Kidney (tissue), 14 donors: ENCODE results near the gene FGF6. TPM values are rescaled to one million over a fixed set of nuclear protein-coding genes. Genes with fewer than 3 reads are reported as not detected.

Experiments
- DNase-seq, 5 donors: peaks; one replicate each; pipeline ENCODE4 v3.0.0-alpha.2; 2013 to 2020
- FAIRE-seq: peaks from 2 replicates; lab custom pipeline; 2012; peaks lifted over from hg19 to GRCh38; lab: Jason Lieb, UNC
- H3K27ac ChIP-seq, 2 donors: one replicate each; pipeline ENCODE4 v1.7.0; 2013; ENCODE audit warnings: low read depth in 2 of 2, low read length in 2 of 2, inconsistent platforms in 1 of 2
- H3K27me3 ChIP-seq: one replicate; pipeline ENCODE4 v1.7.1; 2013; ENCODE audit warnings: low read length, inconsistent platforms; ENCODE audit not compliant: control insufficient read depth, insufficient read depth
- H3K36me3 ChIP-seq, 3 donors: one replicate each; pipeline versions ENCODE4 v1.7.0 to v1.7.1; 2013; ENCODE audit warnings: low read length in 3 of 3, control low read depth in 1 of 3, inconsistent platforms in 1 of 3; ENCODE audit not compliant: insufficient read depth in 3 of 3, control insufficient read depth in 2 of 3
- H3K4me1 ChIP-seq, 3 donors: one replicate each; pipeline versions ENCODE4 v1.7.0 to v1.7.1; 2013; ENCODE audit warnings: low read length in 3 of 3, inconsistent platforms in 1 of 3, low read depth in 1 of 3; ENCODE audit not compliant: control insufficient read depth in 2 of 3, insufficient read depth in 2 of 3
- H3K4me3 ChIP-seq, 3 donors: one replicate each; pipeline versions ENCODE4 v1.7.0 to v1.8.1; 2013; ENCODE audit warnings: low read length in 3 of 3, control low read depth in 1 of 3, inconsistent platforms in 1 of 3
- H3K9ac ChIP-seq, 3 donors: one replicate each; pipeline versions ENCODE4 v1.7.0 to v1.7.1; 2013; ENCODE audit warnings: low read length in 3 of 3, control low read depth in 1 of 3, inconsistent platforms in 1 of 3
- H3K9me3 ChIP-seq, 3 donors: one replicate each; pipeline versions ENCODE4 v1.7.0 to v1.7.1; 2013; ENCODE audit warnings: low read length in 3 of 3, control low read depth in 1 of 3, inconsistent platforms in 1 of 3; ENCODE audit not compliant: control insufficient read depth in 2 of 3, insufficient read depth in 1 of 3
- intact Hi-C: fragments of 100-400 bp; cut with DNase I; formaldehyde crosslinking; loops from one replicate; pipeline ENCODE4 v1.11.1; 2022
- polyA plus RNA-seq: library from polyadenylated mRNA; stranded (reverse); fragments of 350-450 nt; fragmentation: Illumina TruSeq; extraction: RNeasy Lipid Tissue Mini Kit (QIAGEN cat#74804); gene quantifications from one replicate; pipeline ENCODE4 v1.2.3, GENCODE V29; 2014; ENCODE audit warnings: low read depth, low replicate concordance; ENCODE audit not compliant: insufficient read depth
- total RNA-seq: library from RNA; stranded (reverse); fragmentation: NEBNext Ultra II Directional; extraction: Animal tissue kit (Norgen Biotek cat#: 25700); gene quantifications from one replicate; pipeline ENCODE4 v1.2.1, GENCODE V29; 2021
- TF ChIP-seq, protein P1 (sequence below): IDR thresholded peaks from 3 replicates; pipeline ENCODE4 v1.5.1; 2012; ENCODE audit warnings: mild to moderate bottlenecking, moderate library complexity, borderline replicate concordance; ENCODE audit not compliant: insufficient read depth; ENCODE audit errors: extremely low read depth
- donor health status: control.
- donor health status: control.
- donor health status: control.
- donor health status: control.
- donor health status: control.
- donor health status: DM: yes; HTN: yes; CAD: no.
- donor health status: Normal renal cell carcinoma (clear cell type).

Gene FGF6
- total and polyA plus RNA-seq, 2 donors from 2014 or later = not detected

DNA sequence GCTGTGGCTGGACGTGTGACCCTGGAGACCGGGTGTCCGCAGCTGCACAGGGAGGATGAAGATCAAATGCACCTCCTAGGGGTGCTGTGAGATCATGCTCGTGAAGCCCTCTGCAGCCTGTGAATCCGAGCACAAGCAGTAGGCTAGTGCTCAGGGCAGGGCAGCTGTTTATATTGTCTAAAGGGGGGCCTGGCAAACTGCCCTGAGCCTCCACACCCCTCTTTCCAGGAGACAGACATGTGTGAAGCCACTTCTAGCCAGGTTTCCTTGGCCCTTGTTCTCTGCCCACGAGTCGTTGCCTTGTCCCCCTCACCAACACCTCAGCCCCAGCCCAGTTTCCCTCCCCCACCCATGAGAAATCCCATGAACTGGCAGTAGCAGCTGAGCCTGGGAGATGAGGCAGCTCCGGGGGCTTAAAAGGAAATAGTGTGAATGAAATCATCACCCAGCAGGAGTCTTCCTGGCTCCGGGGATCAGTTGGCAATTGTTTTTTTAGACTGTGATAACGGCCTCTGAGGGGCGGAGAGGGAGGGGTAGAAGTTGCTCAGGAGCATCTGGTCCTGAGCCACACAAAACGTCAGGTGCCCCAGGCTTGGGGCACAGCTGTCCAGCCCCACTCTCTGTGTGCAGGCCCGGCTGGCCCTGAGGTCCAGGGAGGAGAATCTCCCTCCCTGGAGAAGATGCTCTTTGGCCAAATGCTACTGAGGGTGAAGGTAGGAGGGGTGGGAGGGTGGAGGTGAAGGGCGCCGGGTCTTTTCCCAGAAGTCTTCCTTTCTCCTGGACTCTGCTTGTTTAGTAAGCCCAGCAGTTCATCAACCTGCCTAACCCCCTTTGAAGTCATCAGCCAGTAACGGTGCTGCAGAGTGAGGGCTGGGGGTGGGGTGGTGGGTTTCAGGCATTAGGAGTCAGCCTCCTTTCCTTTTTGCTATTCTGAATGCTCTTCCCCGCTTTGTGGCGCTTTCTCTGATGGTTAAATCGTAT is 4.0 kb downstream of the FGF6 start:
- DNase-seq (peak in 3 of 5 donors; percentile 11 to 28 (median 22)), FAIRE-seq (no peak)
- TF ChIP-seq, protein P1, sequence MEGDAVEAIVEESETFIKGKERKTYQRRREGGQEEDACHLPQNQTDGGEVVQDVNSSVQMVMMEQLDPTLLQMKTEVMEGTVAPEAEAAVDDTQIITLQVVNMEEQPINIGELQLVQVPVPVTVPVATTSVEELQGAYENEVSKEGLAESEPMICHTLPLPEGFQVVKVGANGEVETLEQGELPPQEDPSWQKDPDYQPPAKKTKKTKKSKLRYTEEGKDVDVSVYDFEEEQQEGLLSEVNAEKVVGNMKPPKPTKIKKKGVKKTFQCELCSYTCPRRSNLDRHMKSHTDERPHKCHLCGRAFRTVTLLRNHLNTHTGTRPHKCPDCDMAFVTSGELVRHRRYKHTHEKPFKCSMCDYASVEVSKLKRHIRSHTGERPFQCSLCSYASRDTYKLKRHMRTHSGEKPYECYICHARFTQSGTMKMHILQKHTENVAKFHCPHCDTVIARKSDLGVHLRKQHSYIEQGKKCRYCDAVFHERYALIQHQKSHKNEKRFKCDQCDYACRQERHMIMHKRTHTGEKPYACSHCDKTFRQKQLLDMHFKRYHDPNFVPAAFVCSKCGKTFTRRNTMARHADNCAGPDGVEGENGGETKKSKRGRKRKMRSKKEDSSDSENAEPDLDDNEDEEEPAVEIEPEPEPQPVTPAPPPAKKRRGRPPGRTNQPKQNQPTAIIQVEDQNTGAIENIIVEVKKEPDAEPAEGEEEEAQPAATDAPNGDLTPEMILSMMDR = no peak
- Histone ChIP-seq H3K9me3 (no peaks in the 10 kb centered on the region), H3K36me3 (no peaks in the 10 kb centered on the region), H3K9ac (no peak overlapping the region), H3K27me3 (no peaks in the 10 kb centered on the region), H3K4me1 (no peaks in the 10 kb centered on the region), H3K4me3 (no peak overlapping the region), H3K27ac (no peak overlapping the region)
- intact Hi-C loops = no loop called here

GRCh38 chr12:4440187-4440941 is 5.3 kb downstream of the FGF6 start:
- TF ChIP-seq, protein P1 = no peak
- Histone ChIP-seq H3K4me1 (no peaks in the 10 kb centered on the region), H3K27ac (no peak overlapping the region), H3K9ac (no peak overlapping the region), H3K9me3 (no peaks in the 10 kb centered on the region), H3K4me3 (no peak overlapping the region), H3K36me3 (no peaks in the 10 kb centered on the region), H3K27me3 (no peaks in the 10 kb centered on the region)
- no peak for DNase-seq
- intact Hi-C loops = no loop called here
- no peak for FAIRE-seq

- H3K27me3 ChIP-seq = no peaks in the 10 kb centered on the region
- intact Hi-C loops = no loop called here
- no peaks in the 10 kb centered on the region for H3K9me3 ChIP-seq
- FAIRE-seq (no peak), DNase-seq (no peak)
- H3K36me3 ChIP-seq = no peaks in the 10 kb centered on the region
- H3K4me1 ChIP-seq = no peaks in the 10 kb centered on the region
- no peak overlapping the region for H3K9ac ChIP-seq
- H3K4me3 ChIP-seq = no peak overlapping the region
- TF ChIP-seq, protein P1 = no peak
- no peak overlapping the region for H3K27ac ChIP-seq
Observed at GRCh38 chr12:4439736-4440135, 5.9 kb downstream of the FGF6 start.
